OCI-LY3 (cell line): Measurements from ENCODE around the gene CLCN3.

Source experiments
- CTCF ChIP-seq: fragments of 200-600, 300-600 bp; sonication (generic); IDR thresholded peaks from 2 replicates; pipeline ENCODE4 v1.5.1; 2014; ENCODE audit warnings: antibody characterized with exemption, low read length, low read depth
- EZH2phosphoT487 ChIP-seq: fragments of 200-600 bp; shearing (Covaris generic); IDR thresholded peaks from 2 replicates; pipeline ENCODE4 v1.6.1; 2018; ENCODE audit warnings: antibody characterized with exemption, mixed run types, low read depth

- TF ChIP-seq CTCF (no peak), EZH2phosphoT487 (no peak)
Measured at GRCh38 chr4:169652535-169652934, 32.2 kb downstream of the CLCN3 start.
